H1 (cell line): Measurements from ENCODE around the gene TCERG1L. TPM values are rescaled to one million over a fixed set of nuclear protein-coding genes. Genes with fewer than 3 reads are reported as not detected.

Experiments
- CTCF ChIA-PET: fragments of 300-600 bp; sonication (Branson Sonifier 250); formaldehyde crosslinking; loops from one replicate; lab custom pipeline; 2021; ENCODE audit not compliant: partially characterized antibody; lab: Charles Lee
- POLR2A ChIA-PET: fragments of 300-600 bp; sonication (Branson Sonifier 250); formaldehyde crosslinking; loops from one replicate; lab custom pipeline; 2021; ENCODE audit warnings: inconsistent platforms; ENCODE audit not compliant: partially characterized antibody; lab: Charles Lee
- DNase-seq, 2 experiments: peaks; one replicate each; pipeline versions ENCODE4 v3.0.0 to v3.0.0-alpha.2; 2010 to 2022; ENCODE audit warnings: low spot score in 2 of 2, low read depth in 1 of 2, mixed read lengths in 1 of 2
- FAIRE-seq: peaks from 2 replicates; lab custom pipeline; 2011; peaks lifted over from hg19 to GRCh38; lab: Jason Lieb, UNC
- H2AFZ ChIP-seq: 2 replicates; pipeline ENCODE4 v1.8.1; 2012; ENCODE audit warnings: low read length, inconsistent platforms
- H2AK5ac ChIP-seq: 2 replicates; pipeline ENCODE4 v1.6.1; 2013; ENCODE audit warnings: low read depth, low read length
- H2BK120ac ChIP-seq: replicated peaks from 2 replicates; pipeline ENCODE3; 2013; ENCODE audit warnings: low read depth, low read length, inconsistent platforms
- H2BK12ac ChIP-seq: 2 replicates; pipeline ENCODE4 v1.6.1; 2013; ENCODE audit warnings: low read depth, low read length
- H2BK15ac ChIP-seq: 2 replicates; pipeline ENCODE4 v1.6.1; 2013; ENCODE audit warnings: low read length
- H2BK20ac ChIP-seq: 2 replicates; pipeline ENCODE4 v1.6.1; 2013; ENCODE audit warnings: low read length
- H2BK5ac ChIP-seq: 2 replicates; pipeline ENCODE4 v1.6.1; 2013; ENCODE audit warnings: low read depth, low read length
- H3K14ac ChIP-seq: 2 replicates; pipeline ENCODE4 v1.6.1; 2013; ENCODE audit warnings: inconsistent platforms; ENCODE audit not compliant: insufficient read length
- H3K18ac ChIP-seq: 2 replicates; pipeline ENCODE4 v1.6.1; 2013; ENCODE audit warnings: low read length; ENCODE audit errors: extremely low read depth
- H3K23ac ChIP-seq: 2 replicates; pipeline ENCODE4 v1.6.1; 2013; ENCODE audit warnings: inconsistent platforms; ENCODE audit not compliant: insufficient read length
- H3K23me2 ChIP-seq: 2 replicates; pipeline ENCODE4 v1.6.1; 2013; ENCODE audit warnings: low read depth, low read length
- H3K27ac ChIP-seq: 2 replicates; pipeline ENCODE4 v1.6.1; 2011; ENCODE audit warnings: low read depth, low read length, inconsistent platforms
- H3K27me3 ChIP-seq, 4 experiments: replicated peaks in 1 of 4; 1 replicate in 1 of 4; 2 replicates in 3 of 4; pipeline versions ENCODE4 v1.6.1 to v1.8.1; 2011 to 2013; ENCODE audit warnings: low read length in 3 of 4, mild to moderate bottlenecking in 3 of 4, inconsistent platforms in 2 of 4, mixed read lengths in 2 of 4, moderate library complexity in 1 of 4; ENCODE audit not compliant: control insufficient read depth in 3 of 4, insufficient read depth in 3 of 4; ENCODE audit errors: extremely low read depth in 1 of 4
- H3K36me3 ChIP-seq, 4 experiments: 2 replicates each; pipeline versions ENCODE4 v1.6.1 to v1.8.1; 2011 to 2013; ENCODE audit warnings: mild to moderate bottlenecking in 4 of 4, low read length in 3 of 4, moderate library complexity in 2 of 4, control low read depth in 1 of 4, inconsistent platforms in 1 of 4; ENCODE audit not compliant: insufficient read depth in 4 of 4, control insufficient read depth in 2 of 4
- H3K4ac ChIP-seq: replicated peaks from 2 replicates; pipeline ENCODE3; 2013; ENCODE audit warnings: low read length, low read depth, mixed read lengths, inconsistent platforms; ENCODE audit not compliant: insufficient read length
- H3K4me1 ChIP-seq, 4 experiments: replicated peaks in 1 of 4; 1 replicate in 1 of 4; 2 replicates in 3 of 4; pipeline versions ENCODE4 v1.6.1 to v1.8.1; 2011 to 2013; ENCODE audit warnings: low read length in 3 of 4, inconsistent platforms in 2 of 4, mixed read lengths in 1 of 4; ENCODE audit not compliant: insufficient read depth in 4 of 4, control insufficient read depth in 3 of 4
- H3K4me2 ChIP-seq, 2 experiments: 2 replicates each; pipeline versions ENCODE4 v1.6.1 to v1.8.1; 2011 to 2013; ENCODE audit warnings: low read depth in 2 of 2, low read length in 2 of 2, control low read depth in 1 of 2, inconsistent platforms in 1 of 2, mild to moderate bottlenecking in 1 of 2; ENCODE audit not compliant: insufficient read depth in 1 of 2
- H3K4me3 ChIP-seq, 4 experiments: fragments of 200-600, 300-600 bp in 1 of 4; sonication (generic), shearing (Covaris generic), sonication (Bioruptor Twin) in 1 of 4; 2 replicates each; pipeline versions ENCODE4 v1.5.1 to v1.8.1; 2011 to 2016; ENCODE audit warnings: low read length in 4 of 4, low read depth in 3 of 4, control low read depth in 2 of 4, inconsistent platforms in 2 of 4, mild to moderate bottlenecking in 2 of 4, mixed read lengths in 1 of 4, moderate library complexity in 1 of 4; ENCODE audit not compliant: insufficient read depth in 2 of 4; ENCODE audit errors: extremely low read depth in 1 of 4
- H3K56ac ChIP-seq: replicated peaks from 2 replicates; pipeline ENCODE3; 2013; ENCODE audit warnings: low read depth, mild to moderate bottlenecking, mixed read lengths, low read length, inconsistent platforms; ENCODE audit not compliant: insufficient read length
- H3K79me1 ChIP-seq: 2 replicates; pipeline ENCODE4 v1.6.1; 2013; ENCODE audit warnings: low read depth, low read length, control low read depth
- H3K79me2 ChIP-seq, 2 experiments: 2 replicates each; pipeline versions ENCODE4 v1.6.1 to v1.8.1; 2012 to 2013; ENCODE audit warnings: low read length in 2 of 2, mild to moderate bottlenecking in 2 of 2, inconsistent platforms in 1 of 2; ENCODE audit not compliant: insufficient read depth in 2 of 2, control insufficient read depth in 1 of 2
- H3K9ac ChIP-seq, 4 experiments: replicated peaks in 1 of 4; 1 replicate in 1 of 4; 2 replicates in 3 of 4; pipeline versions ENCODE4 v1.6.1 to v1.8.1; 2011 to 2013; ENCODE audit warnings: low read depth in 3 of 4, low read length in 3 of 4, control low read depth in 2 of 4, mild to moderate bottlenecking in 2 of 4, moderate library complexity in 2 of 4, inconsistent platforms in 1 of 4; ENCODE audit errors: extremely low read depth in 1 of 4
- H3K9me3 ChIP-seq, 2 experiments: 2 replicates each; pipeline versions ENCODE4 v1.6.1 to v1.8.1; 2012 to 2013; ENCODE audit warnings: mild to moderate bottlenecking in 2 of 2, moderate library complexity in 2 of 2, control low read depth in 1 of 2, inconsistent platforms in 1 of 2, low read depth in 1 of 2, low read length in 1 of 2, mixed read lengths in 1 of 2; ENCODE audit not compliant: insufficient read depth in 2 of 2
- H4K20me1 ChIP-seq, 2 experiments: replicated peaks in 1 of 2; 2 replicates each; pipeline versions ENCODE3 to v1.8.1; 2011 to 2013; ENCODE audit warnings: inconsistent platforms in 2 of 2, low read length in 2 of 2, mild to moderate bottlenecking in 1 of 2; ENCODE audit not compliant: insufficient read depth in 2 of 2, control insufficient read depth in 1 of 2
- H4K5ac ChIP-seq: 2 replicates; pipeline ENCODE4 v1.6.1; 2013; ENCODE audit warnings: low read length, low read depth, mixed read lengths, inconsistent platforms; ENCODE audit not compliant: insufficient read length
- H4K8ac ChIP-seq: 2 replicates; pipeline ENCODE4 v1.8.0; 2013; ENCODE audit warnings: mild to moderate bottlenecking, moderate library complexity, low read length, inconsistent platforms; ENCODE audit not compliant: insufficient read depth; ENCODE audit errors: extremely low read depth
- H4K91ac ChIP-seq: replicated peaks from 2 replicates; pipeline ENCODE3; 2013; ENCODE audit warnings: low read length, mixed read lengths, inconsistent platforms; ENCODE audit not compliant: insufficient read length
- CREB1 ChIP-seq: IDR thresholded peaks from 2 replicates; pipeline ENCODE4 v1.6.1; 2012; ENCODE audit warnings: inconsistent platforms
- E2F6 ChIP-seq: IDR thresholded peaks from 2 replicates; pipeline ENCODE4 v1.6.1; 2012; ENCODE audit warnings: inconsistent platforms
- FOSL1 ChIP-seq: IDR thresholded peaks from 2 replicates; pipeline ENCODE4 v1.6.1; 2011; ENCODE audit warnings: mild to moderate bottlenecking, low read depth, low read length, moderate library complexity; ENCODE audit not compliant: insufficient read depth
- GABPA ChIP-seq: IDR thresholded peaks from 2 replicates; pipeline ENCODE4 v1.6.1; 2011; ENCODE audit warnings: mild to moderate bottlenecking, low read length, moderate library complexity, borderline replicate concordance; ENCODE audit not compliant: insufficient read depth
- JUN ChIP-seq: IDR thresholded peaks from 2 replicates; pipeline ENCODE4 v1.6.1; 2011; ENCODE audit warnings: low read depth, mild to moderate bottlenecking, improper control_type of control experiment, low read length
- KDM4A ChIP-seq: IDR thresholded peaks from one replicate; pipeline ENCODE4 v1.7.1; 2012; ENCODE audit warnings: low read depth, mild to moderate bottlenecking, moderate library complexity, low read length, inconsistent platforms; ENCODE audit not compliant: severe bottlenecking
- RAD21 ChIP-seq, 2 experiments: IDR thresholded peaks in 1 of 2; conservative IDR thresholded peaks in 1 of 2; 2 replicates each; pipeline ENCODE4 v1.6.1; 2011; ENCODE audit warnings: low read depth in 2 of 2, low read length in 2 of 2, improper control_type of control experiment in 1 of 2, inconsistent platforms in 1 of 2, mild to moderate bottlenecking in 1 of 2, moderate library complexity in 1 of 2
- SIN3A ChIP-seq, 2 experiments: IDR thresholded peaks in 1 of 2; conservative IDR thresholded peaks in 1 of 2; 2 replicates each; pipeline ENCODE4 v1.6.1; 2011 to 2012; ENCODE audit warnings: low read length in 2 of 2, improper control_type of control experiment in 1 of 2, low read depth in 1 of 2, mild to moderate bottlenecking in 1 of 2
- YY1 ChIP-seq: IDR thresholded peaks from 2 replicates; pipeline ENCODE4 v1.6.1; 2011; ENCODE audit warnings: low read depth, mild to moderate bottlenecking, low read length
- ZNF274 ChIP-seq: IDR thresholded peaks from 2 replicates; pipeline ENCODE4 v1.7.0; 2012; ENCODE audit warnings: low read length, borderline replicate concordance; ENCODE audit errors: extremely low read depth
- WGBS, 2 experiments: shearing (Covaris generic) in 1 of 2; methylation state at CpG; one replicate each; pipeline versions ENCODE4 v1.1.6 to v1.1.7; 2013 to 2015; ENCODE audit warnings: low lambda C conversion rate in 2 of 2, mixed read lengths in 2 of 2, inconsistent platforms in 1 of 2, low coverage in 1 of 2, missing lambda C conversion rate in 1 of 2; ENCODE audit not compliant: insufficient replicate concordance in 2 of 2, insufficient coverage in 1 of 2, insufficient read length in 1 of 2; ENCODE audit errors: extremely low coverage in 1 of 2, missing lambda C conversion rate in 1 of 2; 5-methylcytosine and 5-hydroxymethylcytosine counted together
- polyA plus RNA-seq, 7 experiments: library from polyadenylated mRNA; depleted of rRNA in 3 of 7; stranded (reverse) in 5 of 7; unstranded in 2 of 7; fragments of >200 nt in 5 of 7; fragments of 200-250 nt in 2 of 7; gene quantifications; 1 replicate in 5 of 7; 2 replicates in 1 of 7; 4 replicates in 1 of 7; pipeline versions ENCODE4 v1.2.1 to v1.2.3, GENCODE V29; 2011 to 2013; ENCODE audit warnings: missing spikeins in 2 of 7, mixed read lengths in 2 of 7
- total RNA-seq: library from RNA; stranded (reverse); fragmentation: NEBNext Ultra II Directional; extraction: Animal tissue kit (Norgen Biotek cat#: 25700); gene quantifications from 2 replicates; pipeline ENCODE4 v1.2.1, GENCODE V29; 2021

The TCERG1L gene
- total and polyA plus RNA-seq, 2 of the 8 experiments (the other 6 are each of a cell fraction or from before 2014, with no cell fraction given), result 3.9 to 6.9 TPM

- no peak overlapping the region for H2BK5ac ChIP-seq
- H3K9me3 ChIP-seq, result no peaks in the 10 kb centered on the region
- H4K8ac ChIP-seq, result no peak overlapping the region; the same call in 1 of the 2 replicates
- ChIA-PET CTCF (interaction anchor here (1.2 to 1.4 kb wide), 3 partner anchors 35 to 51 kb away, joined by 3 to 4 read pairs (median 4); no protein-coding TSS in a partner anchor), POLR2A (no interaction called here)
- no peak overlapping the region for H3K27ac ChIP-seq
- no peaks in the 10 kb centered on the region for H4K20me1 ChIP-seq
- no peak overlapping the region for H3K56ac ChIP-seq
- FAIRE-seq, result no peak
- TF ChIP-seq RAD21 (IDR thresholded peaks at IDR 0.05 in 1 of 2, conservative IDR thresholded peaks at IDR 0.05 in 1 of 2; ENCODE audit: low read depth in 2 of 2, low read length in 2 of 2) (no peak), ZNF274 (no peak), CREB1 (no peak), GABPA (no peak), E2F6 (no peak), YY1 (no peak), KDM4A (no peak), FOSL1 (no peak), JUN (no peak), SIN3A (conservative IDR thresholded peaks at IDR 0.05 in 1 of 2, IDR thresholded peaks at IDR 0.05 in 1 of 2; ENCODE audit: low read depth in 1 of 2, low read length in 2 of 2) (no peak)
- H3K18ac ChIP-seq, result no peak overlapping the region
- H3K4ac ChIP-seq, result no peak overlapping the region
- no peak overlapping the region for H3K23ac ChIP-seq
- no peak overlapping the region for H2BK120ac ChIP-seq
- H2BK20ac ChIP-seq, result no peak overlapping the region
- H3K9ac ChIP-seq, result no peak overlapping the region
- no peak overlapping the region for H2BK12ac ChIP-seq
- H3K27me3 ChIP-seq, result no peaks in the 10 kb centered on the region
- H2AFZ ChIP-seq, result no peak overlapping the region
- H3K4me3 ChIP-seq, result no peak overlapping the region
- H4K91ac ChIP-seq, result no peak overlapping the region
- H3K79me1 ChIP-seq, result no peaks in the 10 kb centered on the region
- peaks cover 0 to 8% (median 1%) of the 10 kb centered on the region in 4 experiments; a peak in 3 of 7 replicates for H3K4me1 ChIP-seq
- DNase-seq, result no peak
- WGBS, 2 experiments, result 93% methylated on average over 10 of the region's 12 CpGs; no CpG with 5 or more reads in 1 of the 2 experiments
- no peaks in the 10 kb centered on the region for H3K79me2 ChIP-seq
- no peak overlapping the region for H2BK15ac ChIP-seq
- H3K4me2 ChIP-seq, result no peak overlapping the region
- no peak overlapping the region for H3K14ac ChIP-seq
- no peaks in the 10 kb centered on the region; the same call in 1 of the 2 replicates for H3K23me2 ChIP-seq
- peaks cover 0 to 2% (median 0%) of the 10 kb centered on the region in 4 experiments; a peak in 1 of 8 replicates for H3K36me3 ChIP-seq
- H2AK5ac ChIP-seq, result no peak overlapping the region
- no peak overlapping the region for H4K5ac ChIP-seq
Measured at GRCh38 chr10:131135716-131136115, 175.8 kb downstream of the TCERG1L start.
